SIG-M5 treated with dmso at 0.1 percent for 504 hours (cell line): ENCODE measurements around the gene STAC2.

Experiments used
- DNase-seq: peaks from one replicate; lab custom pipeline; 2025; ENCODE audit not compliant: unreplicated experiment; lab: John Stamatoyannopoulos, UW

Gene STAC2

GRCh38 chr17:39231591-39232551, 6.1 kb upstream of the STAC2 start:
- peak; percentile 18 for DNase-seq

GRCh38 chr17:39231091-39231561, 5.4 kb upstream of the STAC2 start:
- DNase-seq, result no peak

GRCh38 chr17:39230361-39230760, 4.6 kb upstream of the STAC2 start:
- DNase-seq, result no peak

GRCh38 chr17:39229274-39229913, 3.6 kb upstream of the STAC2 start:
- peak; percentile 81 for DNase-seq

- DNase-seq, result no peak
Observed at GRCh38 chr17:39227364-39227919, 1.7 kb upstream of the STAC2 start.

- DNase-seq, result peak; percentile 32
Observed at GRCh38 chr17:39225959-39226683, 376 bp upstream of the STAC2 start.

- DNase-seq, result no peak
Observed at GRCh38 chr17:39224778-39225307, 902 bp downstream of the STAC2 start.

GRCh38 chr17:39223907-39224777, 1.6 kb downstream of the STAC2 start:
- DNase-seq, result no peak

- no peak for DNase-seq
Observed at GRCh38 chr17:39222866-39223834, 2.6 kb downstream of the STAC2 start.

GRCh38 chr17:39222151-39222550, 3.6 kb downstream of the STAC2 start:
- no peak for DNase-seq

GRCh38 chr17:39221572-39221971, 4.2 kb downstream of the STAC2 start:
- no peak for DNase-seq

- DNase-seq, result no peak
Observed at GRCh38 chr17:39219647-39220154, 6.0 kb downstream of the STAC2 start.

- DNase-seq, result no peak
Observed at GRCh38 chr17:39218906-39219305, 6.8 kb downstream of the STAC2 start.

- DNase-seq, result no peak
Observed at GRCh38 chr17:39217734-39218369, 7.9 kb downstream of the STAC2 start.

GRCh38 chr17:39213852-39214251, 11.9 kb downstream of the STAC2 start:
- DNase-seq, result no peak

GRCh38 chr17:39212841-39213480, 12.8 kb downstream of the STAC2 start:
- DNase-seq, result no peak

GRCh38 chr17:39212195-39212810, 13.4 kb downstream of the STAC2 start:
- no peak for DNase-seq
